GM12891 (cell line): ENCODE measurements around the gene PUDP.

Experiments
- PAX5 ChIP-seq: IDR thresholded peaks from 2 replicates; pipeline ENCODE4 v1.6.1; 2011; ENCODE audit warnings: low read length, moderate library complexity, mild to moderate bottlenecking; ENCODE audit not compliant: insufficient read depth, severe bottlenecking
- POLR2A ChIP-seq: IDR thresholded peaks from 2 replicates; pipeline ENCODE4 v1.6.1; 2011; ENCODE audit warnings: low read depth, low read length, control low read depth
- POLR2AphosphoS5 ChIP-seq: IDR thresholded peaks from 2 replicates; pipeline ENCODE4 v1.6.1; 2011; ENCODE audit warnings: low read depth, low read length, control low read depth
- POU2F2 ChIP-seq: IDR thresholded peaks from 2 replicates; pipeline ENCODE4 v1.6.1; 2011; ENCODE audit warnings: low read depth, mild to moderate bottlenecking, control low read depth, low read length, moderate library complexity
- TAF1 ChIP-seq: IDR thresholded peaks from 2 replicates; pipeline ENCODE4 v1.6.1; 2011; ENCODE audit warnings: low read depth, low read length, control low read depth

- no peak for TF ChIP-seq POLR2A
- no peak for TF ChIP-seq POLR2AphosphoS5
- TF ChIP-seq TAF1 = no peak
- TF ChIP-seq POU2F2 = no peak
- no peak for TF ChIP-seq PAX5
Observed at GRCh38 chrX:7076245-7076661, 71.7 kb downstream of the PUDP start.
